Measurements from ENCODE around the gene BTBD9.

Gene BTBD9

GRCh38 chr6:38354905-38355304, 284.8 kb downstream of the BTBD9 start:
- no peak for TF ChIP-seq CTCF (conservative IDR thresholded peaks at IDR 0.05; ENCODE audit: low read depth, low read length)
- DNase-seq (ENCODE audit: low read depth): no peak
- no peak overlapping the region for H3K4me3 ChIP-seq (ENCODE audit: low read length)

- no peak for TF ChIP-seq CTCF (conservative IDR thresholded peaks at IDR 0.05; ENCODE audit: low read depth, low read length)
- DNase-seq (ENCODE audit: low read depth): no peak
Measured at GRCh38 chr6:38354037-38354381, 285.7 kb downstream of the BTBD9 start.

GRCh38 chr6:38353310-38354036, 286.3 kb downstream of the BTBD9 start:
- no peak for TF ChIP-seq CTCF (conservative IDR thresholded peaks at IDR 0.05; ENCODE audit: low read depth, low read length)
- no peak overlapping the region for H3K4me3 ChIP-seq (ENCODE audit: low read length)
- DNase-seq (ENCODE audit: low read depth): no peak

More at GRCh38 chr6:38354037-38354381, 285.7 kb downstream of the BTBD9 start:
- H3K4me3 ChIP-seq (ENCODE audit: low read length): no peak overlapping the region

- H3K4me3 ChIP-seq (ENCODE audit: low read length): no peak overlapping the region
- TF ChIP-seq CTCF (conservative IDR thresholded peaks at IDR 0.05; ENCODE audit: low read depth, low read length): no peak
- DNase-seq (ENCODE audit: low read depth): no peak
Measured at GRCh38 chr6:38352636-38353035, 287.1 kb downstream of the BTBD9 start.

- DNase-seq (ENCODE audit: low read depth): peak; percentile 51
- no peak overlapping the region for H3K4me3 ChIP-seq (ENCODE audit: low read length)
- no peak for TF ChIP-seq CTCF (conservative IDR thresholded peaks at IDR 0.05; ENCODE audit: low read depth, low read length)
Measured at GRCh38 chr6:38350942-38351341, 288.8 kb downstream of the BTBD9 start.

GRCh38 chr6:38350220-38350619, 289.5 kb downstream of the BTBD9 start:
- H3K4me3 ChIP-seq (ENCODE audit: low read length): no peak overlapping the region
- no peak for TF ChIP-seq CTCF (conservative IDR thresholded peaks at IDR 0.05; ENCODE audit: low read depth, low read length)
- no peak for DNase-seq (ENCODE audit: low read depth)

- peak; percentile 71 for DNase-seq (ENCODE audit: low read depth)
- TF ChIP-seq CTCF (conservative IDR thresholded peaks at IDR 0.05; ENCODE audit: low read depth, low read length): no peak
- no peak overlapping the region for H3K4me3 ChIP-seq (ENCODE audit: low read length)
Measured at GRCh38 chr6:38349795-38350194, 289.9 kb downstream of the BTBD9 start.

Measured in retinal pigment epithelial cell (primary cell).